Testis (tissue), 2 donors: ENCODE data around the gene METTL16.

ENCODE experiments used
- CTCF ChIP-seq, 3 experiments: fragments of 450-650 bp in 2 of 3; fragments of 200-600 bp in 1 of 3; sonication (generic) in 1 of 3; IDR thresholded peaks; one replicate each; pipeline ENCODE4 v1.5.1; 2016 to 2019; ENCODE audit warnings: antibody characterized with exemption in 3 of 3, mild to moderate bottlenecking in 2 of 3, moderate library complexity in 1 of 3
- POLR2A ChIP-seq: fragments of 450-650 bp; IDR thresholded peaks from one replicate; pipeline ENCODE4 v1.6.1; 2017; ENCODE audit warnings: antibody characterized with exemption, mild to moderate bottlenecking, moderate library complexity

GRCh38 chr17:2485543-2485942 lies 26.1 kb downstream of the METTL16 start:
- TF ChIP-seq POLR2A = no peak
- no peak for TF ChIP-seq CTCF (IDR thresholded peaks at IDR 0.05)
